Measurements from ENCODE around the gene CCDC88C. TPM values are rescaled to one million over a fixed set of nuclear protein-coding genes. Genes with fewer than 3 reads are reported as not detected.
A peak's percentile ranks its signal among the peaks of the same experiment; 100 is the strongest.

The CCDC88C gene
- total RNA-seq, 2 donors from 2014 or later: 103 to 111 TPM

- peaks cover 0 to 19% of the 10 kb centered on the region in 2 donors for H3K36me3 Mint-ChIP-seq (ENCODE audit: insufficient read depth in 2 of 2)
- ATAC-seq (replicated peaks in 1 of 2): no peak
- no peak overlapping the region for H3K4me3 Mint-ChIP-seq
- peak overlapping the region; percentile 86 for H3K27ac Mint-ChIP-seq
- H3K4me1 Mint-ChIP-seq (ENCODE audit: low read depth): peaks cover 64% of the 10 kb centered on the region
- no peak for DNase-seq
- H3K27me3 Mint-ChIP-seq (ENCODE audit: low read depth): no peaks in the 10 kb centered on the region
- no peaks in the 10 kb centered on the region for H3K9me3 Mint-ChIP-seq
Observed at GRCh38 chr14:91332986-91333649, 84.5 kb downstream of the CCDC88C start.

- peaks cover 71% of the 10 kb centered on the region for H3K4me1 Mint-ChIP-seq (ENCODE audit: low read depth)
- H3K27ac Mint-ChIP-seq: peak overlapping the region; percentile 86
- H3K27me3 Mint-ChIP-seq (ENCODE audit: low read depth): no peaks in the 10 kb centered on the region
- no peak for ATAC-seq (replicated peaks in 1 of 2)
- DNase-seq: no peak
- peaks cover 0 to 19% of the 10 kb centered on the region in 2 donors for H3K36me3 Mint-ChIP-seq (ENCODE audit: insufficient read depth in 2 of 2)
- H3K4me3 Mint-ChIP-seq: peak overlapping the region; percentile 14 to 25
- no peaks in the 10 kb centered on the region for H3K9me3 Mint-ChIP-seq
Observed at GRCh38 chr14:91332171-91332985, 85.2 kb downstream of the CCDC88C start.

- DNase-seq (no peak), ATAC-seq (replicated peaks in 1 of 2) (peak in 1 of 2 donors; percentile 10)
- Mint-ChIP-seq H3K36me3 (ENCODE audit: insufficient read depth in 2 of 2) (peaks cover 0 to 24% of the 10 kb centered on the region in 2 donors), H3K4me3 (peak overlapping the region; percentile 15 to 35), H3K9me3 (no peaks in the 10 kb centered on the region), H3K27me3 (ENCODE audit: low read depth) (no peaks in the 10 kb centered on the region), H3K4me1 (ENCODE audit: low read depth) (peaks cover 78% of the 10 kb centered on the region), H3K27ac (peak overlapping the region; percentile 56)
Observed at GRCh38 chr14:91331721-91332120, 85.9 kb downstream of the CCDC88C start.

GRCh38 chr14:91330856-91331255 lies 86.8 kb downstream of the CCDC88C start:
- Mint-ChIP-seq H3K4me1 (ENCODE audit: low read depth) (peaks cover 84% of the 10 kb centered on the region), H3K27me3 (ENCODE audit: low read depth) (no peaks in the 10 kb centered on the region), H3K4me3 (peak overlapping the region; percentile 32 to 35), H3K36me3 (ENCODE audit: insufficient read depth in 2 of 2) (peaks cover 0 to 26% of the 10 kb centered on the region in 2 donors), H3K27ac (peak overlapping the region; percentile 56), H3K9me3 (no peaks in the 10 kb centered on the region)
- ATAC-seq (replicated peaks in 1 of 2) (peak; percentile 31 to 34), DNase-seq (no peak)

GRCh38 chr14:91330096-91330696 lies 87.4 kb downstream of the CCDC88C start:
- ATAC-seq (replicated peaks in 1 of 2) (no peak), DNase-seq (no peak)
- H3K36me3 Mint-ChIP-seq (ENCODE audit: insufficient read depth in 2 of 2): peaks cover 0 to 25% of the 10 kb centered on the region in 2 donors
- peak overlapping the region in 1 of 2 donors; percentile 35 for H3K4me3 Mint-ChIP-seq
- H3K9me3 Mint-ChIP-seq: no peaks in the 10 kb centered on the region
- no peaks in the 10 kb centered on the region for H3K27me3 Mint-ChIP-seq (ENCODE audit: low read depth)
- peaks cover 84% of the 10 kb centered on the region for H3K4me1 Mint-ChIP-seq (ENCODE audit: low read depth)
- peak overlapping the region; percentile 56 for H3K27ac Mint-ChIP-seq

GRCh38 chr14:91329486-91330014 lies 88.1 kb downstream of the CCDC88C start:
- Mint-ChIP-seq H3K9me3 (no peaks in the 10 kb centered on the region), H3K4me3 (no peak overlapping the region), H3K4me1 (ENCODE audit: low read depth) (peaks cover 90% of the 10 kb centered on the region), H3K27ac (peak overlapping the region; percentile 39), H3K36me3 (ENCODE audit: insufficient read depth in 2 of 2) (peaks cover 0 to 26% of the 10 kb centered on the region in 2 donors), H3K27me3 (ENCODE audit: low read depth) (no peaks in the 10 kb centered on the region)
- no peak for ATAC-seq (replicated peaks in 1 of 2)
- no peak for DNase-seq

- no peaks in the 10 kb centered on the region for H3K9me3 Mint-ChIP-seq
- H3K4me1 Mint-ChIP-seq (ENCODE audit: low read depth): peaks cover 97% of the 10 kb centered on the region
- no peak overlapping the region for H3K27ac Mint-ChIP-seq
- H3K36me3 Mint-ChIP-seq (ENCODE audit: insufficient read depth in 2 of 2): peaks cover 3 to 25% of the 10 kb centered on the region in 2 donors
- no peak for ATAC-seq (replicated peaks in 1 of 2)
- no peaks in the 10 kb centered on the region for H3K27me3 Mint-ChIP-seq (ENCODE audit: low read depth)
- DNase-seq: no peak
- no peak overlapping the region for H3K4me3 Mint-ChIP-seq
Observed at GRCh38 chr14:91328313-91329050, 89.1 kb downstream of the CCDC88C start.

GRCh38 chr14:91327661-91328312 lies 89.8 kb downstream of the CCDC88C start:
- peaks cover 97% of the 10 kb centered on the region for H3K4me1 Mint-ChIP-seq (ENCODE audit: low read depth)
- ATAC-seq (replicated peaks in 1 of 2) (no peak), DNase-seq (no peak)
- H3K36me3 Mint-ChIP-seq (ENCODE audit: insufficient read depth in 2 of 2): peaks cover 4 to 25% of the 10 kb centered on the region in 2 donors
- no peaks in the 10 kb centered on the region for H3K9me3 Mint-ChIP-seq
- H3K4me3 Mint-ChIP-seq: no peak overlapping the region
- H3K27me3 Mint-ChIP-seq (ENCODE audit: low read depth): no peaks in the 10 kb centered on the region
- no peak overlapping the region for H3K27ac Mint-ChIP-seq

- DNase-seq: no peak
- H3K27me3 Mint-ChIP-seq (ENCODE audit: low read depth): no peaks in the 10 kb centered on the region
- peak overlapping the region in 1 of 2 donors; percentile 46 for H3K4me3 Mint-ChIP-seq
- peak overlapping the region; percentile 43 for H3K27ac Mint-ChIP-seq
- peaks cover 97% of the 10 kb centered on the region for H3K4me1 Mint-ChIP-seq (ENCODE audit: low read depth)
- ATAC-seq (replicated peaks in 1 of 2): no peak
- H3K9me3 Mint-ChIP-seq: no peaks in the 10 kb centered on the region
- peaks cover 4 to 24% of the 10 kb centered on the region in 2 donors for H3K36me3 Mint-ChIP-seq (ENCODE audit: insufficient read depth in 2 of 2)
Observed at GRCh38 chr14:91327250-91327595, 90.4 kb downstream of the CCDC88C start.

- peaks cover 4 to 27% of the 10 kb centered on the region in 2 donors for H3K36me3 Mint-ChIP-seq (ENCODE audit: insufficient read depth in 2 of 2)
- H3K9me3 Mint-ChIP-seq: no peaks in the 10 kb centered on the region
- H3K27ac Mint-ChIP-seq: peak overlapping the region; percentile 43
- ATAC-seq (replicated peaks in 1 of 2) (no peak), DNase-seq (no peak)
- H3K4me3 Mint-ChIP-seq: no peak overlapping the region
- H3K27me3 Mint-ChIP-seq (ENCODE audit: low read depth): no peaks in the 10 kb centered on the region
- H3K4me1 Mint-ChIP-seq (ENCODE audit: low read depth): peaks cover 97% of the 10 kb centered on the region
Observed at GRCh38 chr14:91326514-91327249, 90.9 kb downstream of the CCDC88C start.

GRCh38 chr14:91324606-91325575 lies 92.7 kb downstream of the CCDC88C start:
- H3K4me1 Mint-ChIP-seq (ENCODE audit: low read depth): peaks cover 87% of the 10 kb centered on the region
- peak overlapping the region; percentile 77 to 92 for H3K4me3 Mint-ChIP-seq
- ATAC-seq (replicated peaks in 1 of 2): no peak
- no peak for DNase-seq
- H3K27ac Mint-ChIP-seq: peak overlapping the region; percentile 97
- peaks cover 4 to 29% of the 10 kb centered on the region in 2 donors for H3K36me3 Mint-ChIP-seq (ENCODE audit: insufficient read depth in 2 of 2)
- no peaks in the 10 kb centered on the region for H3K9me3 Mint-ChIP-seq
- H3K27me3 Mint-ChIP-seq (ENCODE audit: low read depth): no peaks in the 10 kb centered on the region

Data from activated T-cell treated with anti-CD3 and anti-CD28 coated beads, Interleukin-2, amount 50 U/mL, for 72 hours (primary cell).